Measurements from ENCODE around the gene LGALS12. TPM values are rescaled to one million over a fixed set of nuclear protein-coding genes. Genes with fewer than 3 reads are reported as not detected.
"Not testable (repeated sequence)": the region's sequence is repeated elsewhere in the genome, so short reads cannot be mapped to it uniquely, and the experiment has no call there.

Gene LGALS12
- total and polyA plus RNA-seq, 4 donors, result 0.12 to 0.99 (median 0.66) TPM; not detected in 1

- DNase-seq (ENCODE audit: low read depth in 4 of 6, low spot score in 6 of 6), result peak in 2 of 6 donors; percentile 33 to 78
- Histone ChIP-seq H3K4me1 (ENCODE audit: control insufficient read depth, insufficient read depth, low read length) (peaks cover 30% of the 10 kb centered on the region), H3K27me3 (ENCODE audit: control insufficient read depth, insufficient read depth, low read length) (no peaks in the 10 kb centered on the region), H3K36me3 (ENCODE audit: control insufficient read depth, insufficient read depth, low read length) (no peaks in the 10 kb centered on the region), H3K4me3 (ENCODE audit: low read depth, low read length) (peak within 1 kb of the TSS; percentile 31), H3K9me3 (ENCODE audit: control insufficient read depth, insufficient read depth, low read length) (no peaks in the 10 kb centered on the region), H3K27ac (ENCODE audit: low read depth, low read length) (peak within 1 kb of the TSS; percentile 89)
- 37% methylated on average over 9 of the region's 10 CpGs for WGBS (ENCODE audit: insufficient coverage)
Measured at GRCh38 chr11:63536669-63537292, 30.9 kb downstream of the LGALS12 start, which contains the start of gene PLAAT4. PLAAT4 (plus strand) TSS chr11:63536808; CDS start chr11:63536869, 61 bp downstream.

- H3K4me1 ChIP-seq (ENCODE audit: control insufficient read depth, insufficient read depth, low read length), result peaks cover 30% of the 10 kb centered on the region
- H3K36me3 ChIP-seq (ENCODE audit: control insufficient read depth, insufficient read depth, low read length), result no peaks in the 10 kb centered on the region
- DNase-seq (ENCODE audit: low read depth in 4 of 6, low spot score in 6 of 6), result peak in 5 of 6 donors; percentile 57 to 94 (median 68)
- H3K27ac ChIP-seq (ENCODE audit: low read depth, low read length), result peak overlapping the region; percentile 89
- 19% methylated on average over 5 of the region's 8 CpGs for WGBS (ENCODE audit: insufficient coverage)
- H3K27me3 ChIP-seq (ENCODE audit: control insufficient read depth, insufficient read depth, low read length), result no peaks in the 10 kb centered on the region
- H3K4me3 ChIP-seq (ENCODE audit: low read depth, low read length), result peak overlapping the region; percentile 31
- H3K9me3 ChIP-seq (ENCODE audit: control insufficient read depth, insufficient read depth, low read length), result no peaks in the 10 kb centered on the region
Measured at GRCh38 chr11:63537293-63538101, 31.6 kb downstream of the LGALS12 start.

- not testable (repeated sequence) for H3K36me3 ChIP-seq (ENCODE audit: control insufficient read depth, insufficient read depth, low read length)
Measured at GRCh38 chr11:63542506-63542905, 36.6 kb downstream of the LGALS12 start.

GRCh38 chr11:63543711-63544110 lies 37.8 kb downstream of the LGALS12 start:
- DNase-seq (ENCODE audit: low read depth in 4 of 6, low spot score in 6 of 6), result no peak
- Histone ChIP-seq H3K4me1 (ENCODE audit: control insufficient read depth, insufficient read depth, low read length) (peaks cover under 1% of the 10 kb centered on the region), H3K36me3 (ENCODE audit: control insufficient read depth, insufficient read depth, low read length) (no peaks in the 10 kb centered on the region), H3K27ac (ENCODE audit: low read depth, low read length) (no peak overlapping the region), H3K9me3 (ENCODE audit: control insufficient read depth, insufficient read depth, low read length) (no peaks in the 10 kb centered on the region), H3K4me3 (ENCODE audit: low read depth, low read length) (no peak overlapping the region), H3K27me3 (ENCODE audit: control insufficient read depth, insufficient read depth, low read length) (no peaks in the 10 kb centered on the region)
- WGBS (ENCODE audit: insufficient coverage), result no CpG with 5 or more reads among the region's 2 CpGs

More at GRCh38 chr11:63542506-63542905, 36.6 kb downstream of the LGALS12 start:
- H3K9me3 ChIP-seq (ENCODE audit: control insufficient read depth, insufficient read depth, low read length); H3K27me3 ChIP-seq (ENCODE audit: control insufficient read depth, insufficient read depth, low read length); DNase-seq (ENCODE audit: low read depth in 4 of 6, low spot score in 6 of 6); H3K4me3 ChIP-seq (ENCODE audit: low read depth, low read length); H3K27ac ChIP-seq (ENCODE audit: low read depth, low read length): not testable (repeated sequence)
- H3K4me1 ChIP-seq (ENCODE audit: control insufficient read depth, insufficient read depth, low read length), result peaks cover 13% of the 10 kb centered on the region
- WGBS (ENCODE audit: insufficient coverage), result no CpG with 5 or more reads among the region's 2 CpGs

GRCh38 chr11:63547061-63547460 lies 41.2 kb downstream of the LGALS12 start:
- DNase-seq (ENCODE audit: low read depth in 4 of 6, low spot score in 6 of 6), result no peak
- Histone ChIP-seq H3K4me1 (ENCODE audit: control insufficient read depth, insufficient read depth, low read length) (no peaks in the 10 kb centered on the region), H3K9me3 (ENCODE audit: control insufficient read depth, insufficient read depth, low read length) (no peaks in the 10 kb centered on the region), H3K27me3 (ENCODE audit: control insufficient read depth, insufficient read depth, low read length) (no peaks in the 10 kb centered on the region), H3K36me3 (ENCODE audit: control insufficient read depth, insufficient read depth, low read length) (no peaks in the 10 kb centered on the region), H3K4me3 (ENCODE audit: low read depth, low read length) (no peak overlapping the region), H3K27ac (ENCODE audit: low read depth, low read length) (no peak overlapping the region)
- WGBS (ENCODE audit: insufficient coverage), result no CpG with 5 or more reads among the region's 1 CpG

GRCh38 chr11:63548178-63548577 lies 42.3 kb downstream of the LGALS12 start:
- Histone ChIP-seq H3K4me1 (ENCODE audit: control insufficient read depth, insufficient read depth, low read length) (no peaks in the 10 kb centered on the region), H3K27ac (ENCODE audit: low read depth, low read length) (no peak overlapping the region), H3K4me3 (ENCODE audit: low read depth, low read length) (no peak overlapping the region), H3K27me3 (ENCODE audit: control insufficient read depth, insufficient read depth, low read length) (no peaks in the 10 kb centered on the region), H3K9me3 (ENCODE audit: control insufficient read depth, insufficient read depth, low read length) (no peaks in the 10 kb centered on the region), H3K36me3 (ENCODE audit: control insufficient read depth, insufficient read depth, low read length) (no peaks in the 10 kb centered on the region)
- no peak for DNase-seq (ENCODE audit: low read depth in 4 of 6, low spot score in 6 of 6)
- WGBS (ENCODE audit: insufficient coverage), result 88% methylated on average over 4 of the region's 4 CpGs

- Histone ChIP-seq H3K4me3 (ENCODE audit: low read depth, low read length) (no peak overlapping the region), H3K4me1 (ENCODE audit: control insufficient read depth, insufficient read depth, low read length) (peaks cover 6% of the 10 kb centered on the region), H3K27me3 (ENCODE audit: control insufficient read depth, insufficient read depth, low read length) (no peaks in the 10 kb centered on the region), H3K36me3 (ENCODE audit: control insufficient read depth, insufficient read depth, low read length) (no peaks in the 10 kb centered on the region), H3K27ac (ENCODE audit: low read depth, low read length) (no peak overlapping the region), H3K9me3 (ENCODE audit: control insufficient read depth, insufficient read depth, low read length) (no peaks in the 10 kb centered on the region)
- no CpG with 5 or more reads among the region's 4 CpGs for WGBS (ENCODE audit: insufficient coverage)
- DNase-seq (ENCODE audit: low read depth in 4 of 6, low spot score in 6 of 6), result no peak
Measured at GRCh38 chr11:63549411-63549810, 43.5 kb downstream of the LGALS12 start.

- DNase-seq (ENCODE audit: low read depth in 4 of 6, low spot score in 6 of 6); H3K4me1 ChIP-seq (ENCODE audit: control insufficient read depth, insufficient read depth, low read length); H3K36me3 ChIP-seq (ENCODE audit: control insufficient read depth, insufficient read depth, low read length); H3K27me3 ChIP-seq (ENCODE audit: control insufficient read depth, insufficient read depth, low read length); H3K9me3 ChIP-seq (ENCODE audit: control insufficient read depth, insufficient read depth, low read length); H3K4me3 ChIP-seq (ENCODE audit: low read depth, low read length); H3K27ac ChIP-seq (ENCODE audit: low read depth, low read length): not testable (repeated sequence)
- 85% methylated on average over 24 of the region's 31 CpGs for WGBS (ENCODE audit: insufficient coverage)
Measured at GRCh38 chr11:63550156-63550700, 44.3 kb downstream of the LGALS12 start.

GRCh38 chr11:63551091-63551888 lies 45.4 kb downstream of the LGALS12 start:
- no peak overlapping the region for H3K27ac ChIP-seq (ENCODE audit: low read depth, low read length)

More at GRCh38 chr11:63551091-63551888, 45.4 kb downstream of the LGALS12 start:
- no peaks in the 10 kb centered on the region for H3K36me3 ChIP-seq (ENCODE audit: control insufficient read depth, insufficient read depth, low read length)
- DNase-seq (ENCODE audit: low read depth in 4 of 6, low spot score in 6 of 6), result no peak
- H3K9me3 ChIP-seq (ENCODE audit: control insufficient read depth, insufficient read depth, low read length), result no peaks in the 10 kb centered on the region
- WGBS (ENCODE audit: insufficient coverage), result 74% methylated on average over 22 of the region's 27 CpGs
- no peak overlapping the region for H3K4me3 ChIP-seq (ENCODE audit: low read depth, low read length)
- H3K27me3 ChIP-seq (ENCODE audit: control insufficient read depth, insufficient read depth, low read length), result no peaks in the 10 kb centered on the region
- peaks cover 6% of the 10 kb centered on the region for H3K4me1 ChIP-seq (ENCODE audit: control insufficient read depth, insufficient read depth, low read length)
